GM13976 (cell line): ENCODE data around the gene TSN.
"Not testable (repeated sequence)": the region's sequence is repeated elsewhere in the genome, so short reads cannot be mapped to it uniquely, and the experiment has no call there.

ENCODE experiments used
- DNase-seq: peaks from one replicate; pipeline ENCODE4 v3.0.0; 2012; ENCODE audit warnings: low spot score
- CTCF ChIP-seq: IDR thresholded peaks from 2 replicates; pipeline ENCODE4 v1.5.1; 2012; ENCODE audit warnings: borderline replicate concordance, mild to moderate bottlenecking; ENCODE audit not compliant: insufficient read depth; ENCODE audit errors: extremely low read depth, missing control alignments, control extremely low read depth
- in situ Hi-C: fragments of 300-500 bp; cut with MboI; formaldehyde crosslinking; loops from one replicate; pipeline ENCODE4 v1.12.0; 2022; ENCODE audit warnings: low sequenced_read_pairs, mixed read lengths, inconsistent platforms; ENCODE audit not compliant: unreplicated experiment

The TSN gene

GRCh38 chr2:121816797-121817196, 61.3 kb downstream of the TSN start:
- TF ChIP-seq CTCF = no peak
- in situ Hi-C loops = no loop called here
- no peak for DNase-seq

- DNase-seq, in situ Hi-C loops: not testable (repeated sequence)
Observed at GRCh38 chr2:121817304-121817703, 61.9 kb downstream of the TSN start.
